CD4-positive, alpha-beta T cell (primary cell): ENCODE measurements around the gene EPG5. TPM values are rescaled to one million over a fixed set of nuclear protein-coding genes. Genes with fewer than 3 reads are reported as not detected.

Experiments
- ATAC-seq: fragments of 200-7000 bp; cut with Tn5 transposase; one replicate; pipeline ENCODE4 v1.10.0; 2022; ENCODE audit warnings: mild to moderate bottlenecking; ENCODE audit not compliant: poor library complexity
- CTCF ChIA-PET: fragments of 350-600 bp; sonication (Branson Sonifier 250); formaldehyde crosslinking; loops from one replicate; lab custom pipeline; 2021; ENCODE audit warnings: antibody characterized with exemption, inconsistent platforms; lab: Charles Lee
- POLR2A ChIA-PET: fragments of 350-600 bp; sonication (Branson Sonifier 250); formaldehyde crosslinking; loops from one replicate; lab custom pipeline; 2021; ENCODE audit warnings: antibody characterized with exemption, inconsistent platforms; lab: Charles Lee
- DNase-seq, 14 experiments: peaks; one replicate each; pipeline ENCODE4 v3.0.0-alpha.2; 2013 to 2020; ENCODE audit warnings: mixed read lengths in 2 of 14
- H3K27ac ChIP-seq, 2 donors: one replicate each; pipeline versions ENCODE4 v1.5.1 to v1.7.0; 2013; ENCODE audit warnings: low read length in 2 of 2, low read depth in 1 of 2, mild to moderate bottlenecking in 1 of 2
- H3K27me3 ChIP-seq, 2 experiments: 1 replicate in 1 of 2; 2 replicates in 1 of 2; pipeline versions ENCODE4 v1.6.1 to v1.7.0; 2013; ENCODE audit warnings: low read length in 2 of 2, control low read depth in 1 of 2, mild to moderate bottlenecking in 1 of 2, moderate library complexity in 1 of 2; ENCODE audit not compliant: insufficient read depth in 2 of 2, control insufficient read depth in 1 of 2
- H3K36me3 ChIP-seq: one replicate; pipeline ENCODE4 v1.6.1; 2013; ENCODE audit warnings: low read length, control low read depth; ENCODE audit not compliant: insufficient read depth
- H3K4me1 ChIP-seq: one replicate; pipeline ENCODE4 v1.6.1; 2013; ENCODE audit warnings: low read length, control low read depth; ENCODE audit not compliant: insufficient read depth
- H3K4me3 ChIP-seq: one replicate; pipeline ENCODE4 v1.5.1; 2013; ENCODE audit warnings: mild to moderate bottlenecking, low read length, moderate library complexity
- H3K9me3 ChIP-seq, 2 experiments: 1 replicate in 1 of 2; 2 replicates in 1 of 2; pipeline versions ENCODE4 v1.6.1 to v1.7.0; 2013; ENCODE audit warnings: low read length in 2 of 2, mild to moderate bottlenecking in 2 of 2, control low read depth in 1 of 2, moderate library complexity in 1 of 2; ENCODE audit not compliant: control insufficient read depth in 1 of 2, insufficient read depth in 1 of 2
- H3K27ac Mint-ChIP-seq: one replicate; pipeline ENCODE4 v1.8.0; 2020; ENCODE audit warnings: mixed read lengths
- H3K27me3 Mint-ChIP-seq: one replicate; pipeline ENCODE4 v1.8.0; 2021; ENCODE audit warnings: mixed read lengths
- H3K36me3 Mint-ChIP-seq: one replicate; pipeline ENCODE4 v1.8.0; 2021; ENCODE audit warnings: low read depth, mixed read lengths
- H3K4me1 Mint-ChIP-seq: one replicate; pipeline ENCODE4 v1.8.0; 2021; ENCODE audit warnings: low read depth, mixed read lengths
- H3K4me3 Mint-ChIP-seq: one replicate; pipeline ENCODE4 v1.8.0; 2020; ENCODE audit warnings: mild to moderate bottlenecking, mixed read lengths
- H3K9me3 Mint-ChIP-seq: one replicate; pipeline ENCODE4 v1.8.0; 2020; ENCODE audit warnings: mixed read lengths
- CTCF ChIP-seq: fragments of 200-600 bp; IDR thresholded peaks from one replicate; pipeline ENCODE4 v1.8.0; 2022; ENCODE audit warnings: antibody characterized with exemption, mild to moderate bottlenecking
- intact Hi-C, 2 experiments: fragments of 100-400 bp; cut with DNase I in 1 of 2; cut with micrococcal nuclease in 1 of 2; formaldehyde crosslinking; loops; one replicate each; pipeline versions ENCODE4 v1.15.1 to v1.9.0; 2023 to 2025; cut with DNase I, micrococcal nuclease
- total RNA-seq, 174 experiments: library from RNA in 2 of 174; stranded (reverse) in 2 of 174; gene quantifications; one replicate each; pipeline ENCODE4 v1.2.3 and lab custom pipeline; 2021 to 2026

The EPG5 gene
- total RNA-seq, 2 experiments from 2014 or later, result 25.3 to 26.9 TPM

DNA sequence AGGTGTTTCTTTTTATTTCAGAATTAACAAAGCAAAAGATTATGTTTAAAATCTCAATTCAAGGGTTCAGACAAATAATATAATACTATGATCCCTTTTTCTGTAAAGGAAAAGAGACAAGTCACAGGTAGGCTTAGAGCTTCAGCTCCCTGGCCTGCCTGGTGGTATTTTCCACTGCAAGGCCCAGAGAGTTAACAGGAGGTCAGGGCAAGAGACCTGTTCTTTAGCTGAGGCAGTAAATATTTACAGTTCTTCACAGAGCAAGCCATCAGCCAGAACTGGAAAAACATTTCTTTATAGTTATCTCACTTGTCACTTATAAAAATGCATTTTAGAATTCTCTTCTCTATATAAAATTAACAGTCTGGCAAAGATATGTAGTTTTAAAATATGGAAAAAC lies 70.1 kb downstream of the EPG5 start:
- no peak overlapping the region for H3K27ac Mint-ChIP-seq
- no peaks in the 10 kb centered on the region for H3K4me1 ChIP-seq
- H3K36me3 Mint-ChIP-seq, result peaks cover 93% of the 10 kb centered on the region

DNA sequence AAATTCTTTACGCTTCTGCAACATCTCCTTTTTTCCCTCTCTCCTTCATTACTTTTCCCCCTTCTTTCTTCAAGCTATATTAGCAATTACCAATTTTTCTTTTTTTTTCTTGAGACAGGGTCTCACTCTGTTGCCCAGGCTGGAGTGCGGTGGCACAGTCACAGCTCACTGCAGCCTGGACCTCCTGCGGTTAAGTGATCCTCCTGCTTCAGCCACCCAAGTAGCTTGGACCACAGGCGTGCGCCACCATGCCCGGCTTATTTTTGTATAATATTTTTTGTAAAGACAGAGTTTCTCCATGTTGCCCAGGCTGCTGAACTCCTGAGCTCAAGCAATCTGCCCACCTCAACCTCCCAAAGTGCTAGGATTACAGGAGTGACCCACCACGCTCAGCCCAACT lies 70.7 kb downstream of the EPG5 start:
- Mint-ChIP-seq H3K9me3 (no peaks in the 10 kb centered on the region), H3K4me1 (no peaks in the 10 kb centered on the region), H3K27me3 (no peaks in the 10 kb centered on the region), H3K4me3 (no peak overlapping the region), H3K27ac (no peak overlapping the region), H3K36me3 (peaks cover 92% of the 10 kb centered on the region)
- Histone ChIP-seq H3K36me3 (peaks cover 65% of the 10 kb centered on the region), H3K4me1 (no peaks in the 10 kb centered on the region), H3K4me3 (no peak overlapping the region), H3K27me3 (no peaks in the 10 kb centered on the region), H3K27ac (no peak overlapping the region), H3K9me3 (no peaks in the 10 kb centered on the region)
- TF ChIP-seq CTCF, result no peak
- intact Hi-C loops, result no loop called here
- DNase-seq (no peak), ATAC-seq (no peak)
- POLR2A ChIA-PET, result interaction anchor here (0.6 kb wide), 1 partner anchor 11 kb away, joined by 3 read pairs; no protein-coding TSS in a partner anchor
- CTCF ChIA-PET, result interaction anchor here (0.8 to 1.0 kb wide), 2 partner anchors 31 to 239 kb away, joined by 3 read pairs; no protein-coding TSS in a partner anchor

More for the DNA sequence above, 70.1 kb downstream of the EPG5 start:
- Histone ChIP-seq H3K36me3 (peaks cover 68% of the 10 kb centered on the region), H3K9me3 (no peaks in the 10 kb centered on the region), H3K4me3 (no peak overlapping the region), H3K27ac (no peak overlapping the region), H3K27me3 (no peaks in the 10 kb centered on the region)
- ATAC-seq (no peak), DNase-seq (no peak)
- no peak for TF ChIP-seq CTCF
- no peaks in the 10 kb centered on the region for H3K4me1 Mint-ChIP-seq
- no peaks in the 10 kb centered on the region for H3K27me3 Mint-ChIP-seq
- intact Hi-C loops, result no loop called here
- ChIA-PET POLR2A (no interaction called here), CTCF (no interaction called here)
- no peaks in the 10 kb centered on the region for H3K9me3 Mint-ChIP-seq
- H3K4me3 Mint-ChIP-seq, result no peak overlapping the region

DNA sequence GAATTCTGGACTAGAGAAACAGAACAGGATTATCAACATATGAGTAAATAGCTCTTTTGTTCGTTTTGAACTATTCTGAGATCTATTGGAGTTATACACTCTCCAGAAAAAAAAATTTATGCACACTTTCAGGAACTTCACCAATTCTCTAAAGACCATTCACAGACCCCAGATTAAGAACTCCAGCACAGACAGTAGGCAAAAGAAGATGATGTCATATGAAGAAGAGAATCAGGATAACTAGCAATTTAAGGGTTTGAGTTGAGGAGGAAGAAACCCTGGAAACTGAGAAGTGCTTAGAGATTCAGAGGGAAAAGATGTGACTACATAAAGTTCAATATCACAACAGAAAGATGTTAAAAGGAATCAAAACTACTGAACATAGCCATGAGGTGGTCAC lies 71.8 kb downstream of the EPG5 start:
- Histone ChIP-seq H3K27me3 (no peaks in the 10 kb centered on the region), H3K27ac (no peak overlapping the region), H3K4me3 (no peak overlapping the region), H3K36me3 (peaks cover 59% of the 10 kb centered on the region), H3K9me3 (no peaks in the 10 kb centered on the region), H3K4me1 (no peaks in the 10 kb centered on the region)
- Mint-ChIP-seq H3K27ac (no peak overlapping the region), H3K9me3 (no peaks in the 10 kb centered on the region), H3K4me1 (no peaks in the 10 kb centered on the region), H3K27me3 (no peaks in the 10 kb centered on the region), H3K36me3 (peaks cover 86% of the 10 kb centered on the region), H3K4me3 (no peak overlapping the region)
- POLR2A ChIA-PET, result no interaction called here
- CTCF ChIA-PET, result no interaction called here
- intact Hi-C loops, result no loop called here
- no peak for TF ChIP-seq CTCF
- DNase-seq (no peak), ATAC-seq (no peak)
